HepG2 (cell line): ENCODE results near the gene TEFM. TPM values are rescaled to one million over a fixed set of nuclear protein-coding genes. Genes with fewer than 3 reads are reported as not detected.

Experiments
- GATAD2A ChIP-seq: IDR thresholded peaks from 2 replicates; pipeline ENCODE4 v1.6.1; 2016
- GLI4 ChIP-seq: sonication (generic); formaldehyde crosslinking; IDR thresholded peaks from 2 replicates; pipeline ENCODE4 v1.5.1; 2020; ENCODE audit warnings: missing genetic modification reagents, mild to moderate bottlenecking, moderate library complexity, borderline replicate concordance
- ZNF10 ChIP-seq: sonication (generic); formaldehyde crosslinking; IDR thresholded peaks from 2 replicates; pipeline ENCODE4 v1.4.0; 2020; ENCODE audit warnings: mild to moderate bottlenecking, low read depth, missing genetic modification reagents, borderline replicate concordance
- polyA plus RNA-seq, 8 experiments: library from polyadenylated mRNA; depleted of rRNA in 3 of 8; stranded (reverse) in 7 of 8; unstranded in 1 of 8; fragments of >200 nt; fragmentation: Illumina TruSeq in 4 of 8; extraction: Trizol in 4 of 8; gene quantifications; 2 replicates each; pipeline versions ENCODE4 v1.2.1 to v1.2.3, GENCODE V29; 2011 to 2016; ENCODE audit warnings: low read depth in 4 of 8, missing spikeins in 1 of 8, mixed read lengths in 1 of 8; ENCODE audit not compliant: insufficient read depth in 1 of 8
- total RNA-seq, 5 experiments: library from RNA; depleted of rRNA; stranded (reverse); fragments of >200 nt; fragmentation: Illumina TruSeq; extraction: Trizol; gene quantifications; 2 replicates each; pipeline ENCODE4 v1.2.3, GENCODE V29; 2016; ENCODE audit warnings: low read depth in 1 of 5
- TF ChIP-seq, protein P1 (sequence below): sonication (generic); formaldehyde crosslinking; IDR thresholded peaks from 2 replicates; pipeline ENCODE4 v1.4.0; 2020; ENCODE audit warnings: missing genetic modification reagents
- TF ChIP-seq, protein P2 (sequence below): IDR thresholded peaks from 2 replicates; pipeline ENCODE4 v1.6.1; 2016; ENCODE audit warnings: low read depth, missing genetic modification reagents, missing compliant biosample characterization

TEFM gene
- total and polyA plus RNA-seq, 2 of the 13 experiments (the other 11 are each of a cell fraction or from before 2014, with no cell fraction given): 7.0 to 20.0 TPM

DNA sequence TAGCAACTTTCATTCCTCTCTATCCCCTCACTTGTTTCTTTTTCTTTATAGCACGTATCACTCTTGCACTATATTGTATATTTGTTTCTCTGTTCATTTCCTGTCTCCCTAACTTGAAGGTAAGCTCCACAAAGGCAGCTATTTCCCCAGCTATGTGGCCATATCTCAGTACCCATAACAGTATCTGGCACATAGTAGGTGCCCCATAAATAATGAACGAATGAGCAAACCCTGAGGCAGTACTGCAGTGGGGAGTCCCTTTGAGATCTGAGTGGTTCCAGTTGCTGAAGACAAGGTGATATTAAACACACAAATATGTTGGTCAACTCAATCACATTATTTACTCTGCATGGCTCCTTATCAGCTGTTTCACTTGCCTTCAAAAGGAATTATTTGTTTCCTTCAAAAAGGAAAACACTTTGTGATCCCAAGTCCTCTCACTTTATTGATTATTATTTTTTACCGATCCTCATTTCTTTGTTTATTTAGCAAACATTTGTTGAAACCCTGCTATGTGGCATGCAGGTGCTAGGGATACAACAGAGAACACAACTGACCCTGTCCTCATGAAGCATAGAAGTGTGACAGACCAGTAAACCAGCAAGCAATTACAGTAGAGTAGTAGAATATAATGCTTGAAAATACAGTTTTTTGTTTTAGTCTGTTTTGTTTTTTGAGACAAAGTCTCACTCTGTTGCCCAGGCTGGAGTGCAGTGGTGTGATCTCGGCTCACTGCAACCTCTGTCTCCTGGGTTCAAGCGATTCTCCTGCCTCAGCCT, 10.0 kb upstream of the TEFM start (continued):
- TF ChIP-seq, protein P1, sequence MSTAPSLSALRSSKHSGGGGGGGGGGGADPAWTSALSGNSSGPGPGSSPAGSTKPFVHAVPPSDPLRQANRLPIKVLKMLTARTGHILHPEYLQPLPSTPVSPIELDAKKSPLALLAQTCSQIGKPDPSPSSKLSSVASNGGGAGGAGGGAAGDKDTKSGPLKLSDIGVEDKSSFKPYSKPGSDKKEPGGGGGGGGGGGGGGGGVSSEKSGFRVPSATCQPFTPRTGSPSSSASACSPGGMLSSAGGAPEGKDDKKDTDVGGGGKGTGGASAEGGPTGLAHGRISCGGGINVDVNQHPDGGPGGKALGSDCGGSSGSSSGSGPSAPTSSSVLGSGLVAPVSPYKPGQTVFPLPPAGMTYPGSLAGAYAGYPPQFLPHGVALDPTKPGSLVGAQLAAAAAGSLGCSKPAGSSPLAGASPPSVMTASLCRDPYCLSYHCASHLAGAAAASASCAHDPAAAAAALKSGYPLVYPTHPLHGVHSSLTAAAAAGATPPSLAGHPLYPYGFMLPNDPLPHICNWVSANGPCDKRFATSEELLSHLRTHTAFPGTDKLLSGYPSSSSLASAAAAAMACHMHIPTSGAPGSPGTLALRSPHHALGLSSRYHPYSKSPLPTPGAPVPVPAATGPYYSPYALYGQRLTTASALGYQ: peak; percentile 83
- TF ChIP-seq, protein P2, sequence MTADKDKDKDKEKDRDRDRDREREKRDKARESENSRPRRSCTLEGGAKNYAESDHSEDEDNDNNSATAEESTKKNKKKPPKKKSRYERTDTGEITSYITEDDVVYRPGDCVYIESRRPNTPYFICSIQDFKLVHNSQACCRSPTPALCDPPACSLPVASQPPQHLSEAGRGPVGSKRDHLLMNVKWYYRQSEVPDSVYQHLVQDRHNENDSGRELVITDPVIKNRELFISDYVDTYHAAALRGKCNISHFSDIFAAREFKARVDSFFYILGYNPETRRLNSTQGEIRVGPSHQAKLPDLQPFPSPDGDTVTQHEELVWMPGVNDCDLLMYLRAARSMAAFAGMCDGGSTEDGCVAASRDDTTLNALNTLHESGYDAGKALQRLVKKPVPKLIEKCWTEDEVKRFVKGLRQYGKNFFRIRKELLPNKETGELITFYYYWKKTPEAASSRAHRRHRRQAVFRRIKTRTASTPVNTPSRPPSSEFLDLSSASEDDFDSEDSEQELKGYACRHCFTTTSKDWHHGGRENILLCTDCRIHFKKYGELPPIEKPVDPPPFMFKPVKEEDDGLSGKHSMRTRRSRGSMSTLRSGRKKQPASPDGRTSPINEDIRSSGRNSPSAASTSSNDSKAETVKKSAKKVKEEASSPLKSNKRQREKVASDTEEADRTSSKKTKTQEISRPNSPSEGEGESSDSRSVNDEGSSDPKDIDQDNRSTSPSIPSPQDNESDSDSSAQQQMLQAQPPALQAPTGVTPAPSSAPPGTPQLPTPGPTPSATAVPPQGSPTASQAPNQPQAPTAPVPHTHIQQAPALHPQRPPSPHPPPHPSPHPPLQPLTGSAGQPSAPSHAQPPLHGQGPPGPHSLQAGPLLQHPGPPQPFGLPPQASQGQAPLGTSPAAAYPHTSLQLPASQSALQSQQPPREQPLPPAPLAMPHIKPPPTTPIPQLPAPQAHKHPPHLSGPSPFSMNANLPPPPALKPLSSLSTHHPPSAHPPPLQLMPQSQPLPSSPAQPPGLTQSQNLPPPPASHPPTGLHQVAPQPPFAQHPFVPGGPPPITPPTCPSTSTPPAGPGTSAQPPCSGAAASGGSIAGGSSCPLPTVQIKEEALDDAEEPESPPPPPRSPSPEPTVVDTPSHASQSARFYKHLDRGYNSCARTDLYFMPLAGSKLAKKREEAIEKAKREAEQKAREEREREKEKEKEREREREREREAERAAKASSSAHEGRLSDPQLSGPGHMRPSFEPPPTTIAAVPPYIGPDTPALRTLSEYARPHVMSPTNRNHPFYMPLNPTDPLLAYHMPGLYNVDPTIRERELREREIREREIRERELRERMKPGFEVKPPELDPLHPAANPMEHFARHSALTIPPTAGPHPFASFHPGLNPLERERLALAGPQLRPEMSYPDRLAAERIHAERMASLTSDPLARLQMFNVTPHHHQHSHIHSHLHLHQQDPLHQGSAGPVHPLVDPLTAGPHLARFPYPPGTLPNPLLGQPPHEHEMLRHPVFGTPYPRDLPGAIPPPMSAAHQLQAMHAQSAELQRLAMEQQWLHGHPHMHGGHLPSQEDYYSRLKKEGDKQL: peak; percentile 95
- peak; percentile 94 for TF ChIP-seq GATAD2A (CRISPR knock-in tag)
- TF ChIP-seq GLI4 (CRISPR knock-in tag): no peak
- TF ChIP-seq ZNF10 (CRISPR knock-in tag): no peak
